H1 (cell line): Measurements from ENCODE around the gene HSD17B8. TPM values are rescaled to one million over a fixed set of nuclear protein-coding genes. Genes with fewer than 3 reads are reported as not detected.

Experiments used
- CTCF ChIA-PET: fragments of 300-600 bp; sonication (Branson Sonifier 250); formaldehyde crosslinking; loops from one replicate; lab custom pipeline; 2021; ENCODE audit not compliant: partially characterized antibody; lab: Charles Lee
- POLR2A ChIA-PET: fragments of 300-600 bp; sonication (Branson Sonifier 250); formaldehyde crosslinking; loops from one replicate; lab custom pipeline; 2021; ENCODE audit warnings: inconsistent platforms; ENCODE audit not compliant: partially characterized antibody; lab: Charles Lee
- DNase-seq, 2 experiments: peaks; one replicate each; pipeline versions ENCODE4 v3.0.0 to v3.0.0-alpha.2; 2010 to 2022; ENCODE audit warnings: low spot score in 2 of 2, low read depth in 1 of 2, mixed read lengths in 1 of 2
- FAIRE-seq: peaks from 2 replicates; lab custom pipeline; 2011; peaks lifted over from hg19 to GRCh38; lab: Jason Lieb, UNC
- H2AFZ ChIP-seq: 2 replicates; pipeline ENCODE4 v1.8.1; 2012; ENCODE audit warnings: low read length, inconsistent platforms
- H2AK5ac ChIP-seq: 2 replicates; pipeline ENCODE4 v1.6.1; 2013; ENCODE audit warnings: low read depth, low read length
- H2BK120ac ChIP-seq: replicated peaks from 2 replicates; pipeline ENCODE3; 2013; ENCODE audit warnings: low read depth, low read length, inconsistent platforms
- H2BK12ac ChIP-seq: 2 replicates; pipeline ENCODE4 v1.6.1; 2013; ENCODE audit warnings: low read depth, low read length
- H2BK15ac ChIP-seq: 2 replicates; pipeline ENCODE4 v1.6.1; 2013; ENCODE audit warnings: low read length
- H2BK20ac ChIP-seq: 2 replicates; pipeline ENCODE4 v1.6.1; 2013; ENCODE audit warnings: low read length
- H2BK5ac ChIP-seq: 2 replicates; pipeline ENCODE4 v1.6.1; 2013; ENCODE audit warnings: low read depth, low read length
- H3K14ac ChIP-seq: 2 replicates; pipeline ENCODE4 v1.6.1; 2013; ENCODE audit warnings: inconsistent platforms; ENCODE audit not compliant: insufficient read length
- H3K18ac ChIP-seq: 2 replicates; pipeline ENCODE4 v1.6.1; 2013; ENCODE audit warnings: low read length; ENCODE audit errors: extremely low read depth
- H3K23ac ChIP-seq: 2 replicates; pipeline ENCODE4 v1.6.1; 2013; ENCODE audit warnings: inconsistent platforms; ENCODE audit not compliant: insufficient read length
- H3K23me2 ChIP-seq: 2 replicates; pipeline ENCODE4 v1.6.1; 2013; ENCODE audit warnings: low read depth, low read length
- H3K27ac ChIP-seq: 2 replicates; pipeline ENCODE4 v1.6.1; 2011; ENCODE audit warnings: low read depth, low read length, inconsistent platforms
- H3K27me3 ChIP-seq, 4 experiments: replicated peaks in 1 of 4; 1 replicate in 1 of 4; 2 replicates in 3 of 4; pipeline versions ENCODE4 v1.6.1 to v1.8.1; 2011 to 2013; ENCODE audit warnings: low read length in 3 of 4, mild to moderate bottlenecking in 3 of 4, inconsistent platforms in 2 of 4, mixed read lengths in 2 of 4, moderate library complexity in 1 of 4; ENCODE audit not compliant: control insufficient read depth in 3 of 4, insufficient read depth in 3 of 4; ENCODE audit errors: extremely low read depth in 1 of 4
- H3K36me3 ChIP-seq, 4 experiments: 2 replicates each; pipeline versions ENCODE4 v1.6.1 to v1.8.1; 2011 to 2013; ENCODE audit warnings: mild to moderate bottlenecking in 4 of 4, low read length in 3 of 4, moderate library complexity in 2 of 4, control low read depth in 1 of 4, inconsistent platforms in 1 of 4; ENCODE audit not compliant: insufficient read depth in 4 of 4, control insufficient read depth in 2 of 4
- H3K4ac ChIP-seq: replicated peaks from 2 replicates; pipeline ENCODE3; 2013; ENCODE audit warnings: low read length, low read depth, mixed read lengths, inconsistent platforms; ENCODE audit not compliant: insufficient read length
- H3K4me1 ChIP-seq, 4 experiments: replicated peaks in 1 of 4; 1 replicate in 1 of 4; 2 replicates in 3 of 4; pipeline versions ENCODE4 v1.6.1 to v1.8.1; 2011 to 2013; ENCODE audit warnings: low read length in 3 of 4, inconsistent platforms in 2 of 4, mixed read lengths in 1 of 4; ENCODE audit not compliant: insufficient read depth in 4 of 4, control insufficient read depth in 3 of 4
- H3K4me2 ChIP-seq, 2 experiments: 2 replicates each; pipeline versions ENCODE4 v1.6.1 to v1.8.1; 2011 to 2013; ENCODE audit warnings: low read depth in 2 of 2, low read length in 2 of 2, control low read depth in 1 of 2, inconsistent platforms in 1 of 2, mild to moderate bottlenecking in 1 of 2; ENCODE audit not compliant: insufficient read depth in 1 of 2
- H3K4me3 ChIP-seq, 4 experiments: fragments of 200-600, 300-600 bp in 1 of 4; sonication (generic), shearing (Covaris generic), sonication (Bioruptor Twin) in 1 of 4; 2 replicates each; pipeline versions ENCODE4 v1.5.1 to v1.8.1; 2011 to 2016; ENCODE audit warnings: low read length in 4 of 4, low read depth in 3 of 4, control low read depth in 2 of 4, inconsistent platforms in 2 of 4, mild to moderate bottlenecking in 2 of 4, mixed read lengths in 1 of 4, moderate library complexity in 1 of 4; ENCODE audit not compliant: insufficient read depth in 2 of 4; ENCODE audit errors: extremely low read depth in 1 of 4
- H3K56ac ChIP-seq: replicated peaks from 2 replicates; pipeline ENCODE3; 2013; ENCODE audit warnings: low read depth, mild to moderate bottlenecking, mixed read lengths, low read length, inconsistent platforms; ENCODE audit not compliant: insufficient read length
- H3K79me1 ChIP-seq: 2 replicates; pipeline ENCODE4 v1.6.1; 2013; ENCODE audit warnings: low read depth, low read length, control low read depth
- H3K79me2 ChIP-seq, 2 experiments: 2 replicates each; pipeline versions ENCODE4 v1.6.1 to v1.8.1; 2012 to 2013; ENCODE audit warnings: low read length in 2 of 2, mild to moderate bottlenecking in 2 of 2, inconsistent platforms in 1 of 2; ENCODE audit not compliant: insufficient read depth in 2 of 2, control insufficient read depth in 1 of 2
- H3K9ac ChIP-seq, 4 experiments: replicated peaks in 1 of 4; 1 replicate in 1 of 4; 2 replicates in 3 of 4; pipeline versions ENCODE4 v1.6.1 to v1.8.1; 2011 to 2013; ENCODE audit warnings: low read depth in 3 of 4, low read length in 3 of 4, control low read depth in 2 of 4, mild to moderate bottlenecking in 2 of 4, moderate library complexity in 2 of 4, inconsistent platforms in 1 of 4; ENCODE audit errors: extremely low read depth in 1 of 4
- H3K9me3 ChIP-seq, 2 experiments: 2 replicates each; pipeline versions ENCODE4 v1.6.1 to v1.8.1; 2012 to 2013; ENCODE audit warnings: mild to moderate bottlenecking in 2 of 2, moderate library complexity in 2 of 2, control low read depth in 1 of 2, inconsistent platforms in 1 of 2, low read depth in 1 of 2, low read length in 1 of 2, mixed read lengths in 1 of 2; ENCODE audit not compliant: insufficient read depth in 2 of 2
- H4K20me1 ChIP-seq, 2 experiments: replicated peaks in 1 of 2; 2 replicates each; pipeline versions ENCODE3 to v1.8.1; 2011 to 2013; ENCODE audit warnings: inconsistent platforms in 2 of 2, low read length in 2 of 2, mild to moderate bottlenecking in 1 of 2; ENCODE audit not compliant: insufficient read depth in 2 of 2, control insufficient read depth in 1 of 2
- H4K5ac ChIP-seq: 2 replicates; pipeline ENCODE4 v1.6.1; 2013; ENCODE audit warnings: low read length, low read depth, mixed read lengths, inconsistent platforms; ENCODE audit not compliant: insufficient read length
- H4K8ac ChIP-seq: 2 replicates; pipeline ENCODE4 v1.8.0; 2013; ENCODE audit warnings: mild to moderate bottlenecking, moderate library complexity, low read length, inconsistent platforms; ENCODE audit not compliant: insufficient read depth; ENCODE audit errors: extremely low read depth
- H4K91ac ChIP-seq: replicated peaks from 2 replicates; pipeline ENCODE3; 2013; ENCODE audit warnings: low read length, mixed read lengths, inconsistent platforms; ENCODE audit not compliant: insufficient read length
- CBX5 ChIP-seq: fragments of 300-800, 300-1000 bp; sonication (generic); IDR thresholded peaks from 2 replicates; pipeline ENCODE4 v1.7.1; 2016; ENCODE audit warnings: antibody characterized with exemption, low read length, low read depth
- CHD1 ChIP-seq: IDR thresholded peaks from 2 replicates; pipeline ENCODE4 v1.6.1; 2012; ENCODE audit warnings: low read depth, low read length, improper control_type of control experiment
- CTBP2 ChIP-seq: IDR thresholded peaks from 2 replicates; pipeline ENCODE4 v1.7.0; 2011; ENCODE audit warnings: borderline replicate concordance, mild to moderate bottlenecking, moderate library complexity, mixed read lengths, low read length; ENCODE audit not compliant: insufficient read depth, insufficient read length
- EGR1 ChIP-seq: IDR thresholded peaks from 2 replicates; pipeline ENCODE4 v1.6.1; 2011; ENCODE audit warnings: low read depth, low read length, borderline replicate concordance
- EP300 ChIP-seq, 2 experiments: IDR thresholded peaks; 1 replicate in 1 of 2; 2 replicates in 1 of 2; pipeline ENCODE4 v1.6.1; 2011 to 2012; ENCODE audit warnings: low read depth in 2 of 2, low read length in 2 of 2, mild to moderate bottlenecking in 2 of 2, borderline replicate concordance in 1 of 2, inconsistent platforms in 1 of 2, moderate library complexity in 1 of 2
- GTF2F1 ChIP-seq: IDR thresholded peaks from 2 replicates; pipeline ENCODE4 v1.6.1; 2012; ENCODE audit warnings: low read depth, low read length, improper control_type of control experiment, borderline replicate concordance
- POLR2A ChIP-seq, 2 experiments: IDR thresholded peaks; 1 replicate in 1 of 2; 2 replicates in 1 of 2; pipeline ENCODE4 v1.6.1; 2011; ENCODE audit warnings: low read depth in 2 of 2, low read length in 2 of 2, mild to moderate bottlenecking in 2 of 2; ENCODE audit errors: control extremely low read depth in 1 of 2
- SRF ChIP-seq: IDR thresholded peaks from 2 replicates; pipeline ENCODE4 v1.6.1; 2011; ENCODE audit warnings: mild to moderate bottlenecking, low read depth, low read length, moderate library complexity
- TBP ChIP-seq: IDR thresholded peaks from 2 replicates; pipeline ENCODE4 v1.6.1; 2011; ENCODE audit warnings: low read depth, low read length, improper control_type of control experiment
- TEAD4 ChIP-seq: IDR thresholded peaks from 2 replicates; pipeline ENCODE4 v1.6.1; 2012; ENCODE audit warnings: low read depth, low read length, inconsistent platforms, mixed read lengths
- WGBS, 2 experiments: shearing (Covaris generic) in 1 of 2; methylation state at CpG; one replicate each; pipeline versions ENCODE4 v1.1.6 to v1.1.7; 2013 to 2015; ENCODE audit warnings: low lambda C conversion rate in 2 of 2, mixed read lengths in 2 of 2, inconsistent platforms in 1 of 2, low coverage in 1 of 2, missing lambda C conversion rate in 1 of 2; ENCODE audit not compliant: insufficient replicate concordance in 2 of 2, insufficient coverage in 1 of 2, insufficient read length in 1 of 2; ENCODE audit errors: extremely low coverage in 1 of 2, missing lambda C conversion rate in 1 of 2; 5-methylcytosine and 5-hydroxymethylcytosine counted together
- polyA plus RNA-seq, 7 experiments: library from polyadenylated mRNA; depleted of rRNA in 3 of 7; stranded (reverse) in 5 of 7; unstranded in 2 of 7; fragments of >200 nt in 5 of 7; fragments of 200-250 nt in 2 of 7; gene quantifications; 1 replicate in 5 of 7; 2 replicates in 1 of 7; 4 replicates in 1 of 7; pipeline versions ENCODE4 v1.2.1 to v1.2.3, GENCODE V29; 2011 to 2013; ENCODE audit warnings: missing spikeins in 2 of 7, mixed read lengths in 2 of 7
- total RNA-seq: library from RNA; stranded (reverse); fragmentation: NEBNext Ultra II Directional; extraction: Animal tissue kit (Norgen Biotek cat#: 25700); gene quantifications from 2 replicates; pipeline ENCODE4 v1.2.1, GENCODE V29; 2021

Gene HSD17B8
- total and polyA plus RNA-seq, 2 of the 8 experiments (the other 6 are each of a cell fraction or from before 2014, with no cell fraction given): 3.3 to 17.1 TPM

DNA sequence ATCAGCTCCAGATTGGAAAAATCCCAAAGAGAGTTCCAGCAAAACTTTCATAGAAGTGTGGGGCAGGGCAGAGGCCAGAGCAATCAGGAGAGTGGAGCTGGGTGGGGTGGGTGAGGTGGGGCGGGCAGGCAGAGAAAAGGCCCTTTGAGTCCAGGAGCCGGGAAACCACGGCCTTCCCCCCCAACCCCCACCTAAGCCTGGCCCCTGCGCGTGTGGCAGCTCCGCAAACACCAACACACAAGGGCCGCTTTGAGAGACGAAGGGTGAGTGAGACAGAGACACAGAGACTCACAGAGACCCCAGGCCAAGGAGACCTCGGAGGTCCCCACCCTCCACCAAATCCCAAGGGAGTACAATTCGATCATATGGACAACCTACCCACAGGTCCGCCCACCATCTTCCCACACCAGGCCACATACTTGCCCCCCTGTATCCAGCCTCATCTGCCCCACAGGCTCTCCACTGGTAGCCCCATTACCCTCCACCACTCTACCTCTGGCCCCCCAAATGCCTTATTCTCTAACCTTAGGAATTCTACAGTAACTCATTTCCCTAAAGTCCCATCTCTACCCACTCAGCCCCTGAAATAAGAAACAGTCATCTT, 13.8 kb upstream of the HSD17B8 start:
- Histone ChIP-seq H3K27me3 (peaks cover 0 to 17% (median 15%) of the 10 kb centered on the region in 4 experiments; a peak in 6 of 7 replicates), H3K9ac (no peak overlapping the region), H2AK5ac (no peak overlapping the region), H3K4ac (no peak overlapping the region), H2BK20ac (no peak overlapping the region), H4K5ac (no peak overlapping the region), H3K79me1 (no peaks in the 10 kb centered on the region), H3K18ac (no peak overlapping the region), H3K14ac (no peak overlapping the region), H2BK120ac (no peak overlapping the region), H4K8ac (no peak overlapping the region), H3K23me2 (peaks cover 11% of the 10 kb centered on the region), H3K4me2 (no peak overlapping the region; a peak in 1 of 4 replicates), H3K79me2 (no peaks in the 10 kb centered on the region), H3K4me3 (no peak overlapping the region), H2BK12ac (no peak overlapping the region), H3K27ac (no peak overlapping the region), H2AFZ (no peak overlapping the region), H3K56ac (no peak overlapping the region), H4K20me1 (no peaks in the 10 kb centered on the region), H3K9me3 (no peaks in the 10 kb centered on the region), H3K23ac (no peak overlapping the region), H3K4me1 (peaks cover 0 to 8% (median 7%) of the 10 kb centered on the region in 4 experiments; a peak in 6 of 7 replicates), H3K36me3 (peaks cover 0 to 12% (median 4%) of the 10 kb centered on the region in 4 experiments; a peak in 4 of 8 replicates), H2BK15ac (no peak overlapping the region), H4K91ac (no peak overlapping the region), H2BK5ac (no peak overlapping the region)
- ChIA-PET POLR2A (interaction anchor here (0.7 to 1.4 kb wide), 2 partner anchors 70 to 102 kb away, joined by 3 to 6 read pairs; no protein-coding TSS in a partner anchor), CTCF (interaction anchor here (0.7 to 2.0 kb wide), 7 partner anchors 18 to 209 kb away, joined by 3 to 11 read pairs (median 6); no protein-coding TSS in a partner anchor)
- TF ChIP-seq CBX5 (no peak), TBP (no peak), CTBP2 (no peak), CHD1 (no peak), GTF2F1 (no peak), EGR1 (no peak), SRF (no peak), TEAD4 (no peak), POLR2A (IDR thresholded peaks at IDR 0.05; ENCODE audit: control extremely low read depth in 1 of 2, low read depth in 2 of 2, low read length in 2 of 2) (no peak), EP300 (IDR thresholded peaks at IDR 0.05; ENCODE audit: borderline replicate concordance in 1 of 2, low read depth in 2 of 2, low read length in 2 of 2) (no peak)
- DNase-seq: no peak
- FAIRE-seq: no peak
- 94% methylated on average over 4 of the region's 11 CpGs; no CpG with 5 or more reads in 1 of the 2 experiments for WGBS, 2 experiments
